Measurements from ENCODE around the gene DPYSL4. TPM values are rescaled to one million over a fixed set of nuclear protein-coding genes. Genes with fewer than 3 reads are reported as not detected.

Gene DPYSL4
- total RNA-seq (10 to 100 TPM; 11.7 to 21.0 TPM), polyA plus RNA-seq (ENCODE audit: insufficient read depth, low read depth, low replicate concordance) (13.9 TPM)
- long read RNA-seq, donor 1, partial matches to known transcripts, result 0 of 1 reads
- long read RNA-seq, donor 1, other reads (novel, unspliced or antisense), result 0 of 1 reads
- long read RNA-seq, donor 2, result 0 reads

DNA sequence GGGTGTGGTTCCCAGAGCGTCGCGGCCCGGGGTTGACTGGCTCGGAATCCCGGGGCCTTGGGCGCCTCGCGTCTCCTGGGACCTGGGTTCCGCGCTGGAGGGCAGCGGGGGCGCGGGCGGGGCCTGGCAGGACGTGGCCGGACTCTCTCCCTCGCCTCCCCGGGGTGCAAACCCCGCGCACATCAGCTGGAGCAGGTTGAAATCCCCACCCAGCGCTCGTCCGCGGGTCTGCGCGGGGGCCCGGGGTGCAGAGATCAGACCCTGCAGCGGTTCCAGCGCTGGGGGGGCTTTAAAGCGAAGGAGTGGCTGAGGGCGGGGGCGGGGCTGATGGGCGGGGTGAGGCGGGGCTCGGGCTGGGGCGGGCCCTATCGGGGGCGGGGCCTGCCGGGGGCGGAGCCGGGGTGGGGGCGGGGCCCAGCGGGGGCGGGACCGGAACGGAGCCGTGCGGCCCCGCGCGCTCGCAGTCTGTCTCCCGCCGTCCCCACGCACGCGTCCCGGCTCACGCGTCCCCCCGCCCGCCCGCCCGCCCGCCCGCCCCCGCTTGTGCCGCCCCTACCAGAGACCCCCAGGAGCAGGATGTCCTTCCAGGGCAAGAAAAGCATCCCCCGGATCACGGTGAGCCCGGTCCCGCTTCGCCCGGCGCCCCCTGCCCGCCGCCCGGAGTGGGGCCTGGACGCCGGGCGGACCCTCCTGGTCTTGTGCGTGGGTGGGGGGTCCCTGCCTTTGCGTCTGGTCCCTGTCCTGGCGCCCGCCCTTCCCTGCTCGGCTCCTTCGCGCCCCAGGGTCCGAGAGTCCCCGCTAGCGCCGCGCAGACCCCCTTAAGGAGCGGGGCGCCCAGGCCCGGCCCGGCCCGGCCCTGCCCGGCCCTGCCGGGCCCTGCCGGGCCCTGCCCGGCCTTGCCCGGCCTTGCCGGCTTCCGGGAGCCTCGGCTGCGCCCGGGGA is at the start of gene DPYSL4:
Gene DPYSL4, plus strand, starts transcription at position 461 of the 942 bp plus-strand sequence. Its CDS starts 116 bp downstream, at position 577.
- H3K4me3 ChIP-seq, result peak within 1 kb of the TSS; percentile 51 to 53
- no peaks in the 10 kb centered on the region for H3K27me3 ChIP-seq
- TF ChIP-seq, protein P1, sequence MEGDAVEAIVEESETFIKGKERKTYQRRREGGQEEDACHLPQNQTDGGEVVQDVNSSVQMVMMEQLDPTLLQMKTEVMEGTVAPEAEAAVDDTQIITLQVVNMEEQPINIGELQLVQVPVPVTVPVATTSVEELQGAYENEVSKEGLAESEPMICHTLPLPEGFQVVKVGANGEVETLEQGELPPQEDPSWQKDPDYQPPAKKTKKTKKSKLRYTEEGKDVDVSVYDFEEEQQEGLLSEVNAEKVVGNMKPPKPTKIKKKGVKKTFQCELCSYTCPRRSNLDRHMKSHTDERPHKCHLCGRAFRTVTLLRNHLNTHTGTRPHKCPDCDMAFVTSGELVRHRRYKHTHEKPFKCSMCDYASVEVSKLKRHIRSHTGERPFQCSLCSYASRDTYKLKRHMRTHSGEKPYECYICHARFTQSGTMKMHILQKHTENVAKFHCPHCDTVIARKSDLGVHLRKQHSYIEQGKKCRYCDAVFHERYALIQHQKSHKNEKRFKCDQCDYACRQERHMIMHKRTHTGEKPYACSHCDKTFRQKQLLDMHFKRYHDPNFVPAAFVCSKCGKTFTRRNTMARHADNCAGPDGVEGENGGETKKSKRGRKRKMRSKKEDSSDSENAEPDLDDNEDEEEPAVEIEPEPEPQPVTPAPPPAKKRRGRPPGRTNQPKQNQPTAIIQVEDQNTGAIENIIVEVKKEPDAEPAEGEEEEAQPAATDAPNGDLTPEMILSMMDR (IDR thresholded peaks at IDR 0.05), result no peak
- TF ChIP-seq POLR2A (IDR thresholded peaks at IDR 0.05), result no peak
- no peak within 1 kb of the TSS for H3K27ac ChIP-seq
- WGBS, 2 donors, result 3% methylated on average over 5 to 55 of the region's 109 CpGs
- no peaks in the 10 kb centered on the region for H3K36me3 ChIP-seq (ENCODE audit: low read depth, missing control alignments)
- H3K9me3 ChIP-seq, result no peaks in the 10 kb centered on the region
- intact Hi-C loops (cut with DNase I; ENCODE audit: low total_unique reads), result no loop called here
- peaks cover 14% of the 10 kb centered on the region for H3K4me1 ChIP-seq
- peak; percentile 35 for DNase-seq

DNA sequence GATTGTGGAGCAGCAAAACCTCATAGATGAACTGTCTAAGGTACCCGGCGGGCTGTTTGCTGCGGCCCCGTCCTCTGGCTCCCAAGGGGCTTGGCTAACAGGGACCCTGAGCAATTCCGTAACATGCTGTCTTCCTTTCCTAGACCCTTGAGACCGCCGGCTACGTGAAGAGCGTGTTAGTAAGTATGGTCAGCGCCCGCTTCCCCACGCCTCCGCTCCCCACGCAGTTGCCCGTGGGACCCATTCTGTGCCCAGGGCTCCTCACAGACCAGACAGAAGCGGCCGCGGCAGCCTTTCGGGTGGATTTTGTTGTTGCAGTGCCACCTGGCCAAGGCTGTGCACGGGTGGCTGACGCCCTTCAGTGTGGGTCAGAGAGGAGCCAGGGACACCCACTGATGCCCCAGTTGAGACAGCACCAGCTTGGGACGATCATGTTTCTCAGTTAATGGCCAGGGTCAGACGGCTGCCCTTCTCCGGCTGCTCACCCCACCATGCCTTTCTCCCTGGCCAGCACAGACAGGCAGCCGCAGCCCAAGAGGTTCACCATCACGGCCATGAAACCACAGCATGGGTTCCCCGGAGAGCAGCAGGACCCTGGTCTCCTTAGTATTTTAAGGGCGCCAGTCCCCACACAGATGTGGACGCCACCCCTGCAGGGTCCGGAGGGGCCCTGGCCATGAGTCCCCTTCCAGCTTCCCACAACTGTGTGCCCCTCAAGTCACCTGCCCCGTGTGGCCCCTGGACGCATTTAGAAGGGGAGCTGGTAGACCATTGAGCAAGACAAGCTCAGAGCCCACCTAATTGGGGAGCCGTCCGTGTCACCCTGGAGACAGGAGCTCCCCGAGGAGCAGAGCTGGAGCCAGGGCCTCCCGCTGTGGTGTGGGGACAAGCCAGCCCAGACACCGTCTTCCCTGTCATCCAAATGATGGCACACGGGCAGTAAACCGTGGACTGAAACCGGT is 49.4 kb upstream of the DPYSL4 start:
- WGBS, 2 donors, result 95 to 96% methylated on average over 27 to 40 of the region's 40 CpGs
- H3K27me3 ChIP-seq, result no peaks in the 10 kb centered on the region
- no peaks in the 10 kb centered on the region for H3K9me3 ChIP-seq
- intact Hi-C loops (cut with DNase I; ENCODE audit: low total_unique reads), result no loop called here
- TF ChIP-seq, protein P1 (IDR thresholded peaks at IDR 0.05), result no peak
- TF ChIP-seq POLR2A (IDR thresholded peaks at IDR 0.05), result no peak
- H3K27ac ChIP-seq, result no peak overlapping the region
- H3K4me3 ChIP-seq, result no peak overlapping the region
- H3K4me1 ChIP-seq, result no peaks in the 10 kb centered on the region
- no peaks in the 10 kb centered on the region for H3K36me3 ChIP-seq (ENCODE audit: low read depth, missing control alignments)
- no peak for DNase-seq

DNA sequence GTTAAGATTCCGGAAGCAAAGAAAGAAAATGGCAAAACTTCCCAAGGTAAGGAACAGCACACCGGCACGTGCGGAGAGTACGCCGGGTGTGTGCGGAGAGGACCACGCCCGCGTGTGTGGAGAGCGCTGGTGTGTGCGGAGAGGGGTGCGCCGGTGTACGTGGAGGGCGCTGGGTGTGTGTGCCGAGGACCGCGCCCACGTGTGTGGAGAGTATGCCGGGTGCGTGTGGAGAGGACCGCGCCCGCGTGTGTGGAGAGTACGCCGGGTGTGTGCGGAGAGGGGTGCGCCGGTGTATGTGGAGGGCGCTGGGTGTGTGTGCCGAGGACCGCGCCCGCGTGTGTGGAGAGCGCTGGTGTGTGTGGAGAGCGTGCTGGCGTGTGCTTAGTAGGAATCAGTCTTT is 48.6 kb upstream of the DPYSL4 start:
- H3K4me1 ChIP-seq, result no peaks in the 10 kb centered on the region
- intact Hi-C loops (cut with DNase I; ENCODE audit: low total_unique reads), result no loop called here
- 93 to 95% methylated on average over 40 of the region's 40 CpGs for WGBS, 2 donors
- H3K9me3 ChIP-seq, result no peaks in the 10 kb centered on the region
- H3K4me3 ChIP-seq, result no peak overlapping the region
- TF ChIP-seq, protein P1 (IDR thresholded peaks at IDR 0.05), result no peak
- no peak for TF ChIP-seq POLR2A (IDR thresholded peaks at IDR 0.05)
- DNase-seq, result no peak
- H3K27me3 ChIP-seq, result no peaks in the 10 kb centered on the region
- H3K27ac ChIP-seq, result no peak overlapping the region
- H3K36me3 ChIP-seq (ENCODE audit: low read depth, missing control alignments), result no peaks in the 10 kb centered on the region

DNA sequence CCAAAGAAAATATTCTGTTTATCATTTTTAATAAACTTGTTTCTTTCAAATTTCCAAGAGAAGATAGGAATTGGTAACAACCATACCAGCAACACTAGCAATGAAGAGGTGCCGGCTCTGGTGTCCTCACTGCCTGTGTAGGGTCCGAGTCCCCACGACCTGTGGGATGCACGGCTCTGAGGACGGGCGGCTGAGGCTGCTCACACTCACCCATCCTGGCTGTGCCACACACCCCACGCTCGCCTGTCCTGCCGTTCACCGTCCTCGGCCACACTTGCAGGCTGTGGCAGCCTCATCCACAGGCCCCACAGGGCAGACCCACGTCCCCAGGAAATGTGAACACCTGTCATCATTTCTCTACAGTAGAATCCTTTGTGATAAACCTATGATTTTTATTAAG is 48.2 kb upstream of the DPYSL4 start:
- Histone ChIP-seq H3K27ac (no peak overlapping the region), H3K4me3 (no peak overlapping the region), H3K4me1 (no peaks in the 10 kb centered on the region), H3K27me3 (no peaks in the 10 kb centered on the region), H3K9me3 (no peaks in the 10 kb centered on the region), H3K36me3 (ENCODE audit: low read depth, missing control alignments) (no peaks in the 10 kb centered on the region)
- WGBS, 2 donors, result 84 to 85% methylated on average over 12 of the region's 12 CpGs
- no peak for DNase-seq
- no peak for TF ChIP-seq POLR2A (IDR thresholded peaks at IDR 0.05)
- TF ChIP-seq, protein P1 (IDR thresholded peaks at IDR 0.05), result no peak
- intact Hi-C loops (cut with DNase I; ENCODE audit: low total_unique reads), result no loop called here

Measured in testis (tissue), 5 donors.